ENCODE data around the gene TRAF6.
A peak's percentile ranks its signal among the peaks of the same experiment; 100 is the strongest.
"Not testable (repeated sequence)": the region's sequence is repeated elsewhere in the genome, so short reads cannot be mapped to it uniquely, and the experiment has no call there.

The TRAF6 gene, protein sequence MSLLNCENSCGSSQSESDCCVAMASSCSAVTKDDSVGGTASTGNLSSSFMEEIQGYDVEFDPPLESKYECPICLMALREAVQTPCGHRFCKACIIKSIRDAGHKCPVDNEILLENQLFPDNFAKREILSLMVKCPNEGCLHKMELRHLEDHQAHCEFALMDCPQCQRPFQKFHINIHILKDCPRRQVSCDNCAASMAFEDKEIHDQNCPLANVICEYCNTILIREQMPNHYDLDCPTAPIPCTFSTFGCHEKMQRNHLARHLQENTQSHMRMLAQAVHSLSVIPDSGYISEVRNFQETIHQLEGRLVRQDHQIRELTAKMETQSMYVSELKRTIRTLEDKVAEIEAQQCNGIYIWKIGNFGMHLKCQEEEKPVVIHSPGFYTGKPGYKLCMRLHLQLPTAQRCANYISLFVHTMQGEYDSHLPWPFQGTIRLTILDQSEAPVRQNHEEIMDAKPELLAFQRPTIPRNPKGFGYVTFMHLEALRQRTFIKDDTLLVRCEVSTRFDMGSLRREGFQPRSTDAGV

DNA sequence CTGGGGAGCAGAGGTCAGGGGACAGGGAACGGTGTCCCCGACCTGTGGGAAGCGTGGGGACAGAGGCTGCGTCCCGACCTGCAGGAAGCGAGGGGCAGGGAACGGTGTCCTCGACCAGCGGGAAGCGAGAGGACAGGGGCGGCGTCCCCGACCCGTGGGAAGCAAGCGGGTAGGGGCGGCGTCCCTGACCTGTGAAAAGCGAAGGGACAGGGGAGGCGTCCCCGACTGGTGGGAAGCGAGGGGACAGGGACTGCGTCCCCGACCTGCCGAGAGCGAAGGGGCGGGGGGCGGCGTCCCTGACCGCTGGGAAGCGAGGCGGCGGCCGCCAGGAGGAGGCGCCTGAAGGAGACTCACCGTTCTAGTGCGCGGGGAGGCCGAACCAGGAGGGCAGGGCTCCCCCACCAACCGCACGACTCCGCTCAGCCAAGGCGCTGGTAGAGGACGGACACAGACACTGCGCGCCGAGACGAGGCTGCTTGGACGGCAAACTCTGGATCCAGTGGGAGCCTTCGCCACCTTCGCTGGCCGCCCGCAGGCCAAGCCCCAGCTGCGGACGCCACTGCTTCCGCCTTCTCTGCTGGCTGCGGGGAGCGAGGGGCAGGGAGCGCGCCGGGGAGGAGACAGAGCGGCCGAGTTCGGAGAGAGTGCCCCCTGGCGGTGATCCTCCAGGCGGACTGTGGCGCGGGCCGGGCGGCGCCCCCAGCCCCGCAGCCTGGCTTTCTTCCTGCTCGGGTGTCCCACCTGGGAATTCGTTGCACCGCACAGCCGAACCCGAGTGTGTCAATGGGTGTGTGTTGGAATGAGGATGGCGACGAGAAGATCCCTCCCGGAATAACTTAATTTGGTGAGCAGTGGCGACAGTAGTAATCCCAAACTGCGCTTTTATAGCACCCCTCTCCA is at the start of gene TRAF6:
Gene TRAF6, minus strand, starts transcription at position 579 of the 900 bp plus-strand sequence. CDS start 8,757 bp downstream, outside the sequence.
- DNase-seq: peak; percentile 73 to 90 (median 81)

DNA sequence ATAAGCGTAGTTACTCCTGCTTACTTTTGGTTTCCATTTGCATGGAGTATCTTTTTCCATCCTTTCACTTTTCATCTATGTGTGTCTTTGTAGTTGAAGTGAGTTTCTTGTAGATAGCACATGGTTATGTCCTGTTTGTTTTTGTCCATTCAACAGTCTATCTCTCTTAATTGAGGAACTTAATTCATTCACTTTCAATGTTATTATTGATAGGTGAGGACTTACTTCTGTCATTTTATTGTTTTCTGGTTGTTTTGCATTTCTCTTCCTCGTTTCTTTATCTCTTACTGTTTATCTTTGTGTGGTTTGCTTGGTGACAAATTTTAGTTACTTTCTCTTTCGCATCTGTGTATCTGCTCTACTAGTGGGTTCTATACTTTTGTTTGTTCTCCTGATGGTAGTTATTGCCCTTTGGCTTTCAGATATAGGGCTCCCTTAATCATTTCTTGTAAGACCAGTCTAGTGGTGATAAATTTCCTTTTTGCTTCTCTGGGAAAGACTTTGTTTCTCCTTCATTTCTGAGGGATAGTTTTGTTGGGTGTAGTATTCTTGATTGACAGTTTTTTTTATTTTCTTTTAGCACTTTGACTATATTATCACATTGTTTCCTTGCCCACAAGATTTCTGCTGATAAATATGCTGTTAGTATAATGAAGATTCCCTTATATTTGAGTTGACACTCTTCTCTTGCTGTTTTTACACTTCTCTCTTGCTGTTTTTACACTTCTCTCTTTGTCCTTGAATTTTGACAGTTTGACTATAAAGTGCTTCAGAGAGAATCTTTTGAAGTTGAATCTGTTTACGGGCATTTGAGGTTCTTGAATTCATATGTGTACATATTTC is 48.7 kb upstream of the TRAF6 start:
- no peak for DNase-seq

GRCh38 chr11:36557991-36558390 is 47.9 kb upstream of the TRAF6 start:
- DNase-seq: no peak

- not testable (repeated sequence) for DNase-seq
Measured at GRCh38 chr11:36557390-36557789, 47.3 kb upstream of the TRAF6 start.

DNA sequence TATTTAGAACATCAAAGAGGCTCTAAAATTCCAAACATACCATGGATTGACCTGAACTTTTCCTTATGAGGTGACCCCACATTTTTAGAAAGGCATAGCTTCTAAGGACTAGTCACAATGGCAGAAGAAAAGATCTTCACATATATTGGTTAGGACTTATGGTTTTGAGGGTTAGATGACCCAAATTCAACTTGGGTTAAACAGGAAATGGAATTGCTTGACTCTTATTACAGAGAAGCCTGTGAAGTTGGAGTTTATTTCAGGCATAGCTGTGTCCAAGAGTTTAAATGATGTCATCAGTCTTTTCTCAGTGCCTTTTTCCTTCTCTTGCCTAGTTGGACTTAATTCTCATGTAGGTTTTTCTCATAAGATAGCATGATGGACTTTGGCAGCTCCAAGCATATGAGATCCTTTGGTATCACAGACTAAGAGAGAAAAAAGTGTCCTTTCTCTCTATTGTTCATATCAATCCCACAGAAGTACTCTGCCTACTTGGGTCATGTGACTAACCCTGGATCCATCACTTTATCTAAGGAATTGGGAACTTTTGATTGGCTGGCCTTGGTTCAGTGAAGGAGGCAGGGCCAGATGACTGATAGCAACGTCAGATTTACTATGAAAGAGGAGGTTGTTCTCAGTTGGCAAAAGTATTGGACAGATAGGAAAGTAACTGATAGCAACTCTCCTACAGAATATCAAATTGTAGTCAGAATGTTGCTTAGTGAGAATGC is 40.5 kb upstream of the TRAF6 start:
- no peak for DNase-seq

GRCh38 chr11:36540998-36541397 is 30.9 kb upstream of the TRAF6 start:
- DNase-seq: no peak

DNA sequence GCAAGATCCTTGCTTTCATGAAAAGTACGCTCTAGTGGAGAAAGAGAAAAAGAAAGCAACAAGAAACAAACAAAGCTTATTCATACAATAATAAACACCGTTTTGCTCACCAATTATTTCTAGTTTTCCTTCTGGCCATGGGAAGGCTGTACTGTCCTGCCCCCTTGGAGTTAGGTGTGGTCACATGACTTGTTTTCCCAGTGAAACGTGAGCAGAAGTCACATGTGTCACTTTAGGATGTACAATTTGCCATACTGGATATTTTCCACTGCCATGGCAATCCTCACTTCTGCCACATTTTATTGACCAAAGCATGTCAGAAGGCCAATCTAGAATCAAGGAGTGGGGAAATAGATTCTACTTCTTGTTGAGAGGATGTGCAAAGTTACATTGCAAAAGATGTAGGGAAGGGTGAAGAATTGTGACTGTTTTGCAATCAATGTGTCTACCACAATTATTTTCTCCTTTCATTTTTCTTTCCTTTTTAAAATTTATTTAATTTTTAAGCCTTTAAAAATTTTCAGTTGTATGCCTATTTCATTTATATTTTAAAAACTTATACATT is 24.3 kb upstream of the TRAF6 start:
- no peak for DNase-seq

GRCh38 chr11:36532941-36533601 is 23.0 kb upstream of the TRAF6 start:
- DNase-seq: no peak

- DNase-seq: no peak
Measured at GRCh38 chr11:36530840-36531239, 20.8 kb upstream of the TRAF6 start.

DNA sequence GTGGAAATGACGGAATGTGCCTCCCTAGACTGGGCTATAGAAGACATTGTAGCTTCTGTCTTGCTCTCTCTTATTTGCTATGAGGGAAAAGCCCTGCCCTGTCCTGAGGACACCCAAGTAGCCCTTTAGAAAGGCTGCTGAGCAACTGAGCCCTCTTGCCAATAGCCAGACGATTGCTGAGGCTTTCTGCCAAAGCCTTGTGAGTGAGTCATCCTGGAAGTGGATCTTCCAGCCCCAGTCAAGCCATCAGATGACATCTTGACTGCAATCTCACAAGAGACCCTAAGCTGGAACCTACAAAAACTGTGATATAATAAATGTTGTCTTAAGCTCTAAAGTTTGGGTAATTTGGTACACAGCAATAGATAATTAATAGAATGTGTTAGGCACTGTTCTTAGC is 3.9 kb upstream of the TRAF6 start:
- no peak for DNase-seq

DNA sequence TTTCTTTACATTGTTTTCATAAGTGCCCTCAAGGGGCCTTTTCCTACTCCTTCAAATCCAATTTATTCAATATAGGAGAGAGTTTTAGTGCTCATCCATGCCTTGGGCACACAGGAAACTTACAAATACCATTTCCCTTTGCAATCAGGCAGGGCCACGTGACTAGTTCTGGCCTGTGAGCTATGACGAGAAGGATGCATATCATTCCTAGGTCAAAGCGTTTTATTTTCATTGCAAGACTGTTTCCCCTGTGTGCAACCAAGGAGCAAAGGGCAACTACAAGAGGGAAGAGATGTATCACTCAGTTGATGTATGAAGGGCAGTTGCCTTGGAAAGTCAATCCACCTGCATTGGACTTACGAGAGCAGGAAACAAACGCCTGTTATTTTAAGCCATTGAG is 1.9 kb upstream of the TRAF6 start:
- no peak for DNase-seq

DNA sequence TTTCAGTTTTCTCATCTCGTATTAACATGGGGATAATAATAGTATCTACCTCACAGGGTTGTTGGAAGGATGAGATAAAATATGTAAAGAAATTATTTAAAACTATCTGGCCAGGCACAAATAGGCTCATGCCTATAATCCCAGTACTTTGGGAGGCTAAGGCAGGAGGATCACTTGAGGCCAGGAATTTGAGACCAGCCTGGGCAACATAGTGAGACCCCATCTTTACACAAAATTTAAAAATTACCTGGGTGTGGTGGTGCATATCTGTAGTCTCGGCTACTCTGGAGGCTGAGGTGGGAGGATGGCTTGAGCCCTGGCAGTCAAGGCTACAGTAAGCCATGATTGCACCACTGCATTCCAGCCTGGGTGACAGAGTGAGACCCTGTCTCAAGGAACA is 990 bp upstream of the TRAF6 start:
- not testable (repeated sequence) for DNase-seq

- DNase-seq: no peak
Measured at GRCh38 chr11:36510594-36510942, 496 bp upstream of the TRAF6 start.

- DNase-seq: peak in 4 of 6 experiments; percentile 11 to 49 (median 26)
Measured at GRCh38 chr11:36509201-36509639, 852 bp downstream of the TRAF6 start.

DNA sequence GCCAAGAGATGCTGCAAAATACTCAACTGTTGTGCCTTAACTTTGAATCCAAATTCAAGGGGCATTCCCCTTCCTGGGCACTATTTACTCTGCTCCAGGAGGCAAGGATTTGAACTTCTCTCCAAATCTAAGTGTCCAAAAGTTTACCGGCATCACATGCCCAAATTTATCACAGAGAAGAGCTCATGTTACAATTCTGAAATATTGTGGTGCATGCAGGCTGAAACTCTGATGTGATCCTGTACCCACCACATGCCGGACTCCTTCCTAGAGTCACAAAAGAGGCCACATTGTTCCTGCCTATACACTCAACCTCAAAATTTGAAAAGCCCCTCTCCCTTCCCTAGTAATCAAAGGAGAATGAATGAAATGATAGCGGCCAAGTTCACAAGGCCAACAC is 1.3 kb downstream of the TRAF6 start:
- no peak for DNase-seq

- DNase-seq: no peak
Measured at GRCh38 chr11:36507824-36508489, 2.1 kb downstream of the TRAF6 start.

DNA sequence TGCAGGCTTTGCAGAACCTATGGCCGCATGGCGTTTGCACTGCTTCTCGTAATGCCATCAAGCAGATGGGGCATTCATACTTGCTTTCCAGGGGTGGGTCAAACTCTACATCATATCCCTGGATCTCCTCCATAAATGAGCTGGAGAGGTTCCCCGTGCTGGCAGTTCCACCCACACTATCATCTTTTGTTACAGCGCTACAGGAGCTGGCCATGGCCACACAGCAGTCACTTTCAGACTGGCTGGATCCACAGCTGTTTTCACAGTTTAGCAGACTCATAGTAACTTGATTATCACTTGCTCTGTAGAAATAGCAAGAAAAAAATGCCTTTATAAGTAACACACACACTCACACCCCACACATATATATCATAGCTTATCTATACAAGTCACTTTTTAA is 8.8 kb downstream of the TRAF6 start:
- no peak for DNase-seq

GRCh38 chr11:36500315-36500721 is 9.8 kb downstream of the TRAF6 start:
- no peak for DNase-seq

GRCh38 chr11:36499315-36499714 is 10.8 kb downstream of the TRAF6 start:
- DNase-seq: no peak

DNA sequence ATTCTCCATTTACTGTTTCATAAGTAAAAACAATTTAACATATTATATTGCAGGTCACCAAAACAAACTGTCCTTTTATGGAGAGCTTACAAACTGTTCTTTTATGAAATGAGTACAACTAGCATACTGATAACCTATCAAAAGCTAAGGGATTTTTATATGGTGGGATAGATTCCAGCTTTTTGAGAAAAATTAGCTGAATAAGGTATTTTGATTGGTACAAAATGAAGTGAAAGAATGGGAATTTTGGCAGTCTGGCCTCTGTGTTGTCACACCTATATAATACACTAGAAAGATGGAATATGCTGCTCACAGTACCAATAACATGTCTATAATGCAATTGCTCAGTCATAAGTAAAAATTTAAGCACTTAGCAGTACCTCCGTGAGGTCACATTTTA is 11.4 kb downstream of the TRAF6 start:
- no peak for DNase-seq

Measured in stimulated activated naive CD4-positive, alpha-beta T cell (primary cell).